ENCODE data around the gene KANTR. TPM values are rescaled to one million over a fixed set of nuclear protein-coding genes. Genes with fewer than 3 reads are reported as not detected.

Gene KANTR
- total RNA-seq, 1 experiment from 2014 or later, result 7.7 TPM

DNA sequence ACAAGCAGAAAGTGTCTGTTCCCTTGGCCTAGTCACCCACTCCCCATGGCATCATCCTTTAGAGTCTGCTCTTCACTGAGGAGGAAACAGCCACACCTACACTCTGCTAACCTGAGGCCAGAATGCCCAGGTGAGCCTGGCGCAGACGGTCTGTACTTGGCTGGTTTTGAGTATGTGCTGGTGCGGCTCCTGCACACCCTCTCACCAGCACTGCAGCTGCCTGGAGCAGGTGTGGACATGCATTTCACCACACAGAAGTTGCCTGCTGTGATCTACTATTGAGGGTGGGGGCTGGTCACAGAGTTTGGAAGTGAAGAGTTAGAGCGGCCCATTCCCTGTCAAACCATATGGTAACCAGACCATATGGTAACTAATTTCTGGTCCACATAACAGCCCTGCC, 39.5 kb downstream of the KANTR start:
- no peaks in the 10 kb centered on the region for H3K4me1 ChIP-seq (ENCODE audit: insufficient read depth, low read length)
- peaks cover 6 to 18% (median 7%) of the 10 kb centered on the region in 3 experiments for H3K36me3 Mint-ChIP-seq (ENCODE audit: insufficient read depth in 1 of 3, low read depth in 3 of 3)
- H3K4me1 Mint-ChIP-seq, result no peaks in the 10 kb centered on the region
- no peak overlapping the region for H4K91ac ChIP-seq (ENCODE audit: insufficient read length, low read depth, low read length)
- peaks cover 62 to 64% of the 10 kb centered on the region in 2 experiments for H3K9me3 Mint-ChIP-seq
- H3K4me3 Mint-ChIP-seq, result no peak overlapping the region
- H2BK15ac ChIP-seq (ENCODE audit: low read depth, low read length), result no peak overlapping the region
- peaks cover 24% of the 10 kb centered on the region for H3K9me3 ChIP-seq (ENCODE audit: control insufficient read depth, low read depth, low read length)
- no peaks in the 10 kb centered on the region for H3K79me1 ChIP-seq (ENCODE audit: insufficient read depth, low read depth, low read length, poor library complexity, severe bottlenecking)
- H4K8ac ChIP-seq (replicated peaks; ENCODE audit: insufficient read length, low read depth, low read length), result no peak overlapping the region
- no peak overlapping the region for H2AFZ ChIP-seq (ENCODE audit: low read length)
- H4K5ac ChIP-seq (ENCODE audit: insufficient read length, low read depth, low read length), result no peak overlapping the region
- H3T11ph ChIP-seq (ENCODE audit: low read length), result no peak overlapping the region
- H3K18ac ChIP-seq (ENCODE audit: insufficient read length, low read depth, low read length), result no peak overlapping the region
- H3K4ac ChIP-seq (ENCODE audit: low read depth, low read length), result no peak overlapping the region
- H2BK12ac ChIP-seq (ENCODE audit: insufficient read length, low read depth, low read length), result no peak overlapping the region
- H4K20me1 ChIP-seq (ENCODE audit: control insufficient read depth, insufficient read depth, insufficient read length), result no peaks in the 10 kb centered on the region
- no peak for TF ChIP-seq CTCF (conservative IDR thresholded peaks at IDR 0.05)
- H2BK20ac ChIP-seq (ENCODE audit: low read depth, low read length, poor library complexity, severe bottlenecking), result no peak overlapping the region
- DNase-seq, result no peak
- H2AK5ac ChIP-seq (ENCODE audit: insufficient read length, low read length), result no peak overlapping the region
- no peak overlapping the region for H3K4me2 ChIP-seq (ENCODE audit: insufficient read depth, insufficient read length, low read length)
- no peaks in the 10 kb centered on the region for H3K79me2 ChIP-seq (ENCODE audit: insufficient read depth, low read length)
- no peaks in the 10 kb centered on the region for H3K27me3 Mint-ChIP-seq (ENCODE audit: low read depth)
- H3K23ac ChIP-seq (ENCODE audit: insufficient read length, low read depth, low read length), result no peak overlapping the region
- H2BK120ac ChIP-seq (ENCODE audit: low read depth, low read length, poor library complexity, severe bottlenecking), result no peak overlapping the region
- H3K27ac ChIP-seq (ENCODE audit: insufficient read length, low read depth, low read length), result no peak overlapping the region
- H3K27ac Mint-ChIP-seq, result no peak overlapping the region
- H3K27me3 ChIP-seq (ENCODE audit: insufficient read depth, low read length), result no peaks in the 10 kb centered on the region
- H2BK5ac ChIP-seq (ENCODE audit: insufficient read length, low read length), result no peak overlapping the region
- H3K9ac ChIP-seq (ENCODE audit: extremely low read depth, insufficient read length, low read length), result no peak overlapping the region
- no peaks in the 10 kb centered on the region for H3K23me2 ChIP-seq (ENCODE audit: insufficient read length, low read depth, low read length, poor library complexity, severe bottlenecking)
- H3K14ac ChIP-seq (ENCODE audit: insufficient read depth, low read length), result no peak overlapping the region
- no peak overlapping the region for H3K56ac ChIP-seq (ENCODE audit: insufficient read length, low read depth, low read length)
- no CpG with 5 or more reads among the region's 4 CpGs for WGBS (ENCODE audit: extremely low coverage, insufficient read length, low lambda C conversion rate)

Data from H9 (cell line).